Activated T-helper 1 cell treated with anti-CD3 and anti-CD28 coated beads, Interleukin-12 subunit alpha, Interleukin-12 subunit beta, Interleukin-2, Interleukin-4 antibody, amounts not matched to agents 30 ng/mL and 10 ng/mL and 1 ng/mL, durations not matched to agents 14 hours and 24 hours and 36 hours (primary cell): Measurements from ENCODE around the gene CGAS. TPM values are rescaled to one million over a fixed set of nuclear protein-coding genes. Genes with fewer than 3 reads are reported as not detected.

Experiments used
- DNase-seq: peaks from one replicate; pipeline ENCODE4 v3.0.0; 2021; ENCODE audit warnings: low spot score
- H3K27ac Mint-ChIP-seq: one replicate; pipeline ENCODE4 v1.8.0; 2021; ENCODE audit warnings: mild to moderate bottlenecking, mixed read lengths
- H3K27me3 Mint-ChIP-seq: one replicate; pipeline ENCODE4 v1.8.0; 2022; ENCODE audit warnings: mild to moderate bottlenecking, moderate library complexity, mixed read lengths; ENCODE audit not compliant: insufficient read depth
- H3K36me3 Mint-ChIP-seq: one replicate; pipeline ENCODE4 v1.8.0; 2021; ENCODE audit warnings: low read depth, mixed read lengths
- H3K4me1 Mint-ChIP-seq: one replicate; pipeline ENCODE4 v1.8.0; 2021; ENCODE audit warnings: low read depth, mixed read lengths
- H3K4me3 Mint-ChIP-seq: one replicate; pipeline ENCODE4 v1.8.0; 2021; ENCODE audit warnings: mild to moderate bottlenecking, moderate library complexity, mixed read lengths
- H3K9me3 Mint-ChIP-seq: one replicate; pipeline ENCODE4 v1.8.0; 2021; ENCODE audit warnings: mixed read lengths
- intact Hi-C: fragments of 100-400 bp; cut with micrococcal nuclease; formaldehyde crosslinking; loops from one replicate; pipeline ENCODE4 v1.15.1; 2024
- total RNA-seq: library from RNA; stranded (reverse); gene quantifications from 2 replicates; pipeline ENCODE4 v1.2.3, GENCODE V29; 2022

The CGAS gene
- total RNA-seq, 1 donor from 2014 or later, result 47.6 TPM

GRCh38 chr6:73455865-73456629 is 4.0 kb upstream of the CGAS start:
- H3K27me3 Mint-ChIP-seq, result no peaks in the 10 kb centered on the region
- no peak for DNase-seq
- H3K4me3 Mint-ChIP-seq, result no peak overlapping the region
- intact Hi-C loops, result loop anchor here (10.0 kb wide), 1 partner anchor 269 kb away; no protein-coding TSS in a partner anchor
- H3K27ac Mint-ChIP-seq, result peak overlapping the region; percentile 45
- peaks cover 38% of the 10 kb centered on the region for H3K4me1 Mint-ChIP-seq
- H3K36me3 Mint-ChIP-seq, result peaks cover 6% of the 10 kb centered on the region
- H3K9me3 Mint-ChIP-seq, result no peaks in the 10 kb centered on the region

GRCh38 chr6:73451223-73452106 is 632 bp downstream of the CGAS start:
- intact Hi-C loops, result loop anchor here (1.0 to 10.0 kb wide), 7 partner anchors 10 to 831 kb away; partner anchors contain the start of genes EEF1A1, MTO1 and SLC17A5

GRCh38 chr6:73443555-73443954 is 8.5 kb downstream of the CGAS start:
- Mint-ChIP-seq H3K9me3 (no peaks in the 10 kb centered on the region), H3K27ac (peak overlapping the region; percentile 71), H3K4me3 (no peak overlapping the region), H3K36me3 (peaks cover 49% of the 10 kb centered on the region), H3K27me3 (no peaks in the 10 kb centered on the region), H3K4me1 (peaks cover 64% of the 10 kb centered on the region)
- no peak for DNase-seq
- intact Hi-C loops, result no loop called here

More at GRCh38 chr6:73451223-73452106, 632 bp downstream of the CGAS start:
- DNase-seq, result peak; percentile 22
- H3K9me3 Mint-ChIP-seq, result no peaks in the 10 kb centered on the region
- peaks cover 22% of the 10 kb centered on the region for H3K36me3 Mint-ChIP-seq
- peak overlapping the region; percentile 97 for H3K4me3 Mint-ChIP-seq
- peaks cover 35% of the 10 kb centered on the region for H3K4me1 Mint-ChIP-seq
- H3K27ac Mint-ChIP-seq, result peak overlapping the region; percentile 87
- H3K27me3 Mint-ChIP-seq, result no peaks in the 10 kb centered on the region

- peaks cover 32% of the 10 kb centered on the region for H3K4me1 Mint-ChIP-seq
- H3K27me3 Mint-ChIP-seq, result no peaks in the 10 kb centered on the region
- intact Hi-C loops, result no loop called here
- DNase-seq, result no peak
- no peak overlapping the region for H3K4me3 Mint-ChIP-seq
- H3K9me3 Mint-ChIP-seq, result no peaks in the 10 kb centered on the region
- H3K36me3 Mint-ChIP-seq, result peaks cover 42% of the 10 kb centered on the region
- H3K27ac Mint-ChIP-seq, result no peak overlapping the region
Measured at GRCh38 chr6:73435236-73435635, 16.9 kb downstream of the CGAS start.

GRCh38 chr6:73421534-73421933 is 30.6 kb downstream of the CGAS start:
- H3K27me3 Mint-ChIP-seq, result no peaks in the 10 kb centered on the region
- H3K4me3 Mint-ChIP-seq, result peak overlapping the region; percentile 22
- peaks cover 38% of the 10 kb centered on the region for H3K36me3 Mint-ChIP-seq
- DNase-seq, result no peak
- H3K4me1 Mint-ChIP-seq, result peaks cover 25% of the 10 kb centered on the region
- H3K27ac Mint-ChIP-seq, result peak overlapping the region; percentile 70
- no peaks in the 10 kb centered on the region for H3K9me3 Mint-ChIP-seq
- intact Hi-C loops, result no loop called here

GRCh38 chr6:73418081-73418741 is 33.9 kb downstream of the CGAS start:
- Mint-ChIP-seq H3K4me3 (no peak overlapping the region), H3K36me3 (peaks cover 43% of the 10 kb centered on the region), H3K27ac (no peak overlapping the region), H3K9me3 (no peaks in the 10 kb centered on the region), H3K27me3 (no peaks in the 10 kb centered on the region), H3K4me1 (peaks cover 28% of the 10 kb centered on the region)
- intact Hi-C loops, result no loop called here
- DNase-seq, result no peak

GRCh38 chr6:73413102-73413501 is 39.0 kb downstream of the CGAS start:
- Mint-ChIP-seq H3K27me3 (no peaks in the 10 kb centered on the region), H3K9me3 (no peaks in the 10 kb centered on the region), H3K4me3 (no peak overlapping the region), H3K36me3 (peaks cover 25% of the 10 kb centered on the region), H3K4me1 (peaks cover 10% of the 10 kb centered on the region), H3K27ac (no peak overlapping the region)
- DNase-seq, result no peak
- intact Hi-C loops, result no loop called here

- H3K4me1 Mint-ChIP-seq, result no peaks in the 10 kb centered on the region
- H3K36me3 Mint-ChIP-seq, result peaks cover 9% of the 10 kb centered on the region
- H3K9me3 Mint-ChIP-seq, result no peaks in the 10 kb centered on the region
- H3K4me3 Mint-ChIP-seq, result no peak overlapping the region
- H3K27ac Mint-ChIP-seq, result no peak overlapping the region
- H3K27me3 Mint-ChIP-seq, result no peaks in the 10 kb centered on the region
- no peak for DNase-seq
- intact Hi-C loops, result no loop called here
Measured at GRCh38 chr6:73409395-73409794, 42.7 kb downstream of the CGAS start.

GRCh38 chr6:73400656-73401055 is 51.4 kb downstream of the CGAS start:
- DNase-seq, result no peak
- Mint-ChIP-seq H3K4me1 (no peaks in the 10 kb centered on the region), H3K4me3 (no peak overlapping the region), H3K27ac (no peak overlapping the region), H3K36me3 (peaks cover 3% of the 10 kb centered on the region), H3K27me3 (no peaks in the 10 kb centered on the region), H3K9me3 (no peaks in the 10 kb centered on the region)
- intact Hi-C loops, result no loop called here

GRCh38 chr6:73395875-73396274 is 56.2 kb downstream of the CGAS start:
- intact Hi-C loops, result no loop called here
- no peaks in the 10 kb centered on the region for H3K27me3 Mint-ChIP-seq
- H3K9me3 Mint-ChIP-seq, result no peaks in the 10 kb centered on the region
- peaks cover 3% of the 10 kb centered on the region for H3K36me3 Mint-ChIP-seq
- peaks cover 13% of the 10 kb centered on the region for H3K4me1 Mint-ChIP-seq
- no peak for DNase-seq
- H3K4me3 Mint-ChIP-seq, result no peak overlapping the region
- H3K27ac Mint-ChIP-seq, result no peak overlapping the region

GRCh38 chr6:73394577-73395354 is 57.3 kb downstream of the CGAS start, which contains the start of gene DDX43:
TSS of gene DDX43 (plus strand) at chr6:73394828. CDS start at chr6:73394906, 78 bp downstream.
- intact Hi-C loops, result no loop called here
- Mint-ChIP-seq H3K4me1 (peaks cover 14% of the 10 kb centered on the region), H3K27me3 (no peaks in the 10 kb centered on the region), H3K27ac (peak within 1 kb of the TSS; percentile 79), H3K36me3 (peaks cover 3% of the 10 kb centered on the region), H3K4me3 (peak within 1 kb of the TSS; percentile 77), H3K9me3 (no peaks in the 10 kb centered on the region)
- DNase-seq, result peak; percentile 36

- no peak for DNase-seq
- Mint-ChIP-seq H3K4me1 (peaks cover 19% of the 10 kb centered on the region), H3K4me3 (no peak overlapping the region), H3K27me3 (no peaks in the 10 kb centered on the region), H3K36me3 (peaks cover 3% of the 10 kb centered on the region), H3K9me3 (no peaks in the 10 kb centered on the region), H3K27ac (no peak overlapping the region)
- intact Hi-C loops, result no loop called here
Measured at GRCh38 chr6:73393278-73393677, 58.8 kb downstream of the CGAS start.
